T follicular helper cell (primary cell): ENCODE data around the gene ZBTB33.

ENCODE experiments used
- DNase-seq: peaks from one replicate; pipeline ENCODE4 v3.0.0-alpha.2; 2020; ENCODE audit warnings: low read depth

The ZBTB33 gene

GRCh38 chrX:120264341-120264740 lies 13.7 kb downstream of the ZBTB33 start:
- no peak for DNase-seq

- no peak for DNase-seq
These were observed 18.9 kb downstream of the ZBTB33 start for GRCh38 chrX:120269373-120270035.

- no peak for DNase-seq
These were observed 20.0 kb downstream of the ZBTB33 start for GRCh38 chrX:120270567-120270966.

GRCh38 chrX:120271218-120271617 lies 20.6 kb downstream of the ZBTB33 start:
- no peak for DNase-seq

- DNase-seq, result no peak
These were observed 23.5 kb downstream of the ZBTB33 start for GRCh38 chrX:120274145-120274544.

GRCh38 chrX:120274958-120275357 lies 24.3 kb downstream of the ZBTB33 start:
- no peak for DNase-seq

- DNase-seq, result no peak
These were observed 30.5 kb downstream of the ZBTB33 start for GRCh38 chrX:120281021-120281624.

- DNase-seq, result no peak
These were observed 31.1 kb downstream of the ZBTB33 start for GRCh38 chrX:120281761-120282160.

- DNase-seq, result no peak
These were observed 32.1 kb downstream of the ZBTB33 start for GRCh38 chrX:120282697-120283096.

- DNase-seq, result no peak
These were observed 36.3 kb downstream of the ZBTB33 start for GRCh38 chrX:120286733-120287512.

GRCh38 chrX:120287513-120288112 lies 37.0 kb downstream of the ZBTB33 start:
- DNase-seq, result no peak

GRCh38 chrX:120290107-120290506 lies 39.5 kb downstream of the ZBTB33 start:
- no peak for DNase-seq

GRCh38 chrX:120291211-120291610 lies 40.6 kb downstream of the ZBTB33 start:
- DNase-seq, result no peak

- no peak for DNase-seq
These were observed 42.4 kb downstream of the ZBTB33 start for GRCh38 chrX:120293015-120293414.

- DNase-seq, result no peak
These were observed 44.0 kb downstream of the ZBTB33 start for GRCh38 chrX:120294651-120295050.

- no peak for DNase-seq
These were observed 47.3 kb downstream of the ZBTB33 start for GRCh38 chrX:120297923-120298322.

GRCh38 chrX:120299928-120300327 lies 49.3 kb downstream of the ZBTB33 start:
- no peak for DNase-seq

- DNase-seq, result no peak
These were observed 50.9 kb downstream of the ZBTB33 start for GRCh38 chrX:120301497-120301896.

GRCh38 chrX:120301960-120302359 lies 51.3 kb downstream of the ZBTB33 start:
- no peak for DNase-seq

- no peak for DNase-seq
These were observed 51.8 kb downstream of the ZBTB33 start for GRCh38 chrX:120302434-120302833.

- no peak for DNase-seq
These were observed 53.6 kb downstream of the ZBTB33 start for GRCh38 chrX:120304256-120304655.

GRCh38 chrX:120305531-120306141 lies 55.0 kb downstream of the ZBTB33 start:
- DNase-seq, result no peak
